HAP-1 (cell line): Measurements from ENCODE around the gene EML1.

Source experiments
- DNase-seq, 2 experiments: peaks; one replicate each; pipeline ENCODE4 v3.0.0-alpha.2; 2016 to 2020; ENCODE audit warnings: low spot score in 2 of 2
- H3K27me3 ChIP-seq: fragments of 250-450 bp; sonication (Bioruptor Pico); 2 replicates; pipeline ENCODE4 v1.5.1; 2020; ENCODE audit warnings: low read depth, mild to moderate bottlenecking, moderate library complexity
- H3K36me3 ChIP-seq: fragments of 250-450 bp; sonication (Bioruptor Pico); replicated peaks from 2 replicates; pipeline ENCODE4 v1.5.1; 2020; ENCODE audit warnings: mild to moderate bottlenecking
- H3K4me1 ChIP-seq: fragments of 250-450 bp; sonication (Bioruptor Pico); 2 replicates; pipeline ENCODE4 v1.5.1; 2020; ENCODE audit warnings: mild to moderate bottlenecking
- H3K4me3 ChIP-seq: fragments of 250-450 bp; sonication (Bioruptor Pico); 2 replicates; pipeline ENCODE4 v1.5.1; 2020; ENCODE audit warnings: mild to moderate bottlenecking, moderate library complexity
- H3K9me3 ChIP-seq: fragments of 250-450 bp; sonication (Bioruptor Pico); 2 replicates; pipeline ENCODE4 v1.5.1; 2020; ENCODE audit warnings: mild to moderate bottlenecking, moderate library complexity
- in situ Hi-C: fragments of 300-500 bp; cut with MboI; formaldehyde crosslinking; loops from 3 replicates; pipeline ENCODE4 v1.14.3; 2020; ENCODE audit warnings: low sequenced_read_pairs, inconsistent platforms, mixed read lengths

EML1 gene

DNA sequence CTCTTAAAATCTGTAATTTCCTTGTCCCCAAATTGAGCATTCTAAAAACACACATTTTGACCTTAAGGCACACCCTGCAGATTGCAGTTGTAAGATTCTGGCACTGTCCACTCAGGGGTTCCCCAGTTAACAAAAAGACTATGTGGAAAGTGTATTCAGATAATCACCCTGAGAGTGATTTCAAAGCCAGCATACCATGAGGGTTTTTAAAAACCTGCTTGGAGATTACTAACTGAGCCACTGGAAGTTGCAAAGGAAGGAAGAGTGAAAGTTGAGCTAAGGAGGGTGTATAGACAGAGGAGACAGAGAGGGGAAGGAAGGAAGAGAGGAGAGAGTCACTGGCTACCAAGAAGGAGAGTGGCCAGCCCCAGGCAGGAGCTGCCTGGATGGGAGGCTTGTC lies 82.6 kb downstream of the EML1 start:
- Histone ChIP-seq H3K36me3 (no peaks in the 10 kb centered on the region), H3K27me3 (no peaks in the 10 kb centered on the region), H3K4me3 (no peak overlapping the region), H3K4me1 (peaks cover 30% of the 10 kb centered on the region), H3K9me3 (no peaks in the 10 kb centered on the region)
- DNase-seq, result no peak
- in situ Hi-C loops, result no loop called here

DNA sequence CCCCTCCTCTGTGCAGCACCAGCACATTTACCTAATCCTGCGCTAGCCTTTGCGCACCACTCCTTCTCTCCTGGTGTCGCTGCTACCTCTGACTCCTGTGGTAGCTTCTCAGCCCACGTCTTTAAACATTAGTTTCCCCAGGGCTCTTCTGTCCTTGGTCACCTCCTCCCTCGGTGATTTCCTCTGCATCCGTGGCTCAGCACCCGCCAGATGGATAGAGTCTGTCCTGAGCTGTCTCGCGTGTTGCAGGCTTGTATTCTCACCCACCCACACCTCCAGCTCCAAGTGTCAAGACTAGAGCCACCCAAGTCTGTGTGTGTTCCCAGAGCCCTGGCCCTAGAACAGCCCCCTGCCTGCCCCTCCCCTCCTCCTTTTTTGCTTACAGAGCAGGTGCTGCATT lies 83.2 kb downstream of the EML1 start:
- H3K4me3 ChIP-seq, result no peak overlapping the region
- in situ Hi-C loops, result no loop called here
- no peaks in the 10 kb centered on the region for H3K9me3 ChIP-seq
- peaks cover 30% of the 10 kb centered on the region for H3K4me1 ChIP-seq
- no peaks in the 10 kb centered on the region for H3K27me3 ChIP-seq
- H3K36me3 ChIP-seq, result no peaks in the 10 kb centered on the region
- no peak for DNase-seq

DNA sequence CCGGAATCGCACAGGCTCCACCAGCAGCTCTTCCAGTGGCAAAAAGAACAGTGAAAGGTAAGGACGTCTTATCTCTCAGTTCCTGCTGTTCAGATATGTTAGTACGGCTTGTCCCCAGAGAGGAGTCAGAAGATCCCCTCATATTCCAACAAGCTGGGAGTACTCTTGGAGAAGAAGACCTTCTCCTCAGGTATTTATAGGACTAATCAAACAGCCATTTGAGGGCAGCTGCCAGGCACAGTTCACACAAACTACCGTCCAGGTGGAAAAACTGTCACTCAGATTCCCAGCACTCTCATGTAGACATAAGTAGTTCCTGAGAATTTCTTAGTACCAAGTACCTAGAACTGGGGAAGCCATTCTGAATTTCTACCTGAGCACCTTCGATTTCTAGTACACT lies 85.3 kb downstream of the EML1 start:
- Histone ChIP-seq H3K27me3 (no peaks in the 10 kb centered on the region), H3K9me3 (no peaks in the 10 kb centered on the region), H3K4me1 (peaks cover 17% of the 10 kb centered on the region), H3K4me3 (no peak overlapping the region), H3K36me3 (no peaks in the 10 kb centered on the region)
- in situ Hi-C loops, result no loop called here
- DNase-seq, result no peak

DNA sequence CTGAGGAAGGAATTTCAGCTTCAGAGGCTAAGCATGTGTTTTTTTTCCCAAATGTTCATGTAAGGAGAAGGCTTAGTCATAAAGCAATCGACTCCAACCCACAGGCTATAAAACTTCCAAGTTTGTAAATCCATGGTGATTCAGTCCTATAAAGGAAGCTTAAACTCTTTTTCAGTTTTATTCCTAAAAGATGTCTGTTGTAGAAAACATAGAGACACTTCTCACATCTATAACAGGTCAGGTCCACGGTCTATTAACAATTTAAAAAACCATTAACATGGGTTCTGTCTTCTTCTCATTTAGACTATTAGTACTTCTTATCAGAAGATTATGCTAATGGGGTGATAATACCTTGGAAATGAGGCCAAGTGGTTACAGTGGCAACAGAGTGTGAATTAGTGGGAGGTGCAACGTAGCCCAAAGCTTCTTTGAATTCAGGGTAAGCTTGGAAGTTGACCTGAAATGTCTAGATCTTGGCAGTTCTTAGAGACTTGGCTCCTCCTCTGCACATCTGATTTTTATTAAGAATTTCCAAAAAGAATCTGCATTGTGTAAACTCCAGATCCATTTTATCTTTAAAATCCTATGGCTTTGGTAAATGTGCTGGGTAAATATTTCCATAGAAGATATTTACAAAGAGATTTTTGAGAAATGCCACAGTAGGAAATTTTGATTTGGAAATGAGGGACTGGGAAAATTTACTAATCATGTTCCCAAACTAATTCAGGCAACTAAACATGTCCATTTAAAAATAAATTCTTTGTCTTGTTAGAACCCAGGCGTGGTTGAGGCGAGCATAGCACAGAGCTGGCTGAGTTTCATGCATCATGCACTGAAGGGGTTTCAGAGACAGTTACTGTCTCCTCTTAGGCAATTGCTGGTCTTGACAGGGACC lies 86.4 kb downstream of the EML1 start:
- Histone ChIP-seq H3K27me3 (no peaks in the 10 kb centered on the region), H3K36me3 (no peaks in the 10 kb centered on the region), H3K9me3 (no peaks in the 10 kb centered on the region), H3K4me3 (no peak overlapping the region), H3K4me1 (peaks cover 16% of the 10 kb centered on the region)
- in situ Hi-C loops, result loop anchor here (5.0 to 10.0 kb wide), 2 partner anchors 137 to 355 kb away; no protein-coding TSS in a partner anchor
- DNase-seq, result no peak

DNA sequence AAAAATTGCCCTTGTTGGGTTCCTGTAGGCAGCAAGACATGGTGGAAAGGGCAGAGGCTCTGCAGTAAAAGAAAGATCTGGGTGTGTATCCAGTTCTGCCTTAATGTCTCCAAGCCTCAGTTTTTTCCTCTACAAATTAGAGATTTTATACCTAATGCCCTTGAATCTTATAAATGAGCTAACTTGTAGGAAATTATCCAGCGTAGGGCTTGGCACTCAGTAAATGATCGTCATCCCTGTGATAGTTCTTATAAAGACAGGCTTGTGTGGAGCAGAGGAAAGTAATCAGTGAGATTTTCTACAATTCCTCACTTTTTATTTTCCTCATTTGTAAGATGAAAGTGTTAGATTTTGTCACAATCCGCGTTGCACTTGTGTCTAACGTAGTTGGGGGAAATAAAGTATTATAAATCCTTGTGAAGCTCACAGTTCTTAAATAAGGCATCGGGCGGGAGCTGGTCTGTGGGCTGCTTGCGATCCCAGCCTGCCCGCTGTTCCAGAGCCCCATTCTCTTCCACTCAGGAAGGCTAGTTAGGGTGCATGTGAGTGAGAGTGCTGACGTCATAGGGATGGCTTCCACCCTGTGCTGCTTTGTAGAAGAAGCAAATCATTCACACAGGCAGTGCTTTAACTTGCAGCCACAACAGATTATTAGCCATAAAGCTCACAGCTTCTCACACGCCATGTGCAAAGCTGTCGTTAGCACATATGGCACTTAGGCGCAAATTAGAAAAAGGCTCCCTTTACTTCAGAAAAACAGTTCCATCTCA lies 87.6 kb downstream of the EML1 start:
- no peak overlapping the region for H3K4me3 ChIP-seq
- no peaks in the 10 kb centered on the region for H3K9me3 ChIP-seq
- DNase-seq, result no peak
- H3K36me3 ChIP-seq, result no peaks in the 10 kb centered on the region
- peaks cover 14% of the 10 kb centered on the region for H3K4me1 ChIP-seq
- no peaks in the 10 kb centered on the region for H3K27me3 ChIP-seq
- in situ Hi-C loops, result loop anchor here (5.0 to 10.0 kb wide), 2 partner anchors 139 to 356 kb away; no protein-coding TSS in a partner anchor

GRCh38 chr14:99883866-99884650 lies 90.8 kb downstream of the EML1 start:
- Histone ChIP-seq H3K4me3 (no peak overlapping the region), H3K27me3 (no peaks in the 10 kb centered on the region), H3K9me3 (no peaks in the 10 kb centered on the region), H3K4me1 (peaks cover 14% of the 10 kb centered on the region), H3K36me3 (no peaks in the 10 kb centered on the region)
- in situ Hi-C loops, result loop anchor here (5.0 to 10.0 kb wide), 2 partner anchors 142 to 359 kb away; no protein-coding TSS in a partner anchor
- DNase-seq, result peak; percentile 54 to 62

DNA sequence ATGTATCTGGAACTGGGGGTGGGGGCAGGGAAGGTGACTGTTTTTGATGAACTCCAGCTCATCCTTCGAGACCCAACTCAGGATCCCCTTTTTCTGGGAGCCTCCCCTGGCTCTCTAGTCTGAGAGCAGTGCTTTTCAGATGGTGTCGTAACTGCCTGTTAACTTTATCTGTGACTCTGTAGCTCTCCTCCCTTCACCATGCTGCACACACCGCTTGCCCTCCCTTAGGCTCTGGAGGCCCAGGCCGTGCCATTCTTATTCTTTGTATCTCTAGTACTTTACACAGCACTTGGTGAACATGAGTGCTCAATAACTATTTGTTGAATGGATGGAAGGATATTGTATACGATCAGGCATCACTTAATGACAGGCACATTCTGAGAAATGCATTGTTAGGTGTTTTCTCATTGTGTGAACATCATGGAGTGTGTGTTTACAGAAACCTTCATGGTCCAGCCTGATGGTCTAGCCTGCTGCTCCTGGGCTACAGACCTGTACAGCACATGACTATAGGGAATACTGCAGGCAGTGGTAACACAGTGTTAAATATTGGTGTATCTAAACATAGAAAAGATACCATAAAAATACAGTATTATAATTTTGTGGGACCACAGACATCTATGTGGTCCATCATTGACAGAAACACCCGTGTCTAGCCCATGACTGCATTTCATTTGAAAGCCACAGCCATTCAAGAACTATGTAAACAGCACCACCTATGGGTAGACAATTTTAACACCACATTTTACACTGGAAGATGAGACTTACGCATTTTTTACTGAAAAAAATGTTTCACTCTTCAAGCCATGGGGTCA lies 91.8 kb downstream of the EML1 start:
- H3K4me1 ChIP-seq, result peaks cover 11% of the 10 kb centered on the region
- DNase-seq, result peak; percentile 41 to 44
- in situ Hi-C loops, result loop anchor here (5.0 to 10.0 kb wide), 2 partner anchors 143 to 360 kb away; no protein-coding TSS in a partner anchor
- H3K9me3 ChIP-seq, result no peaks in the 10 kb centered on the region
- H3K36me3 ChIP-seq, result no peaks in the 10 kb centered on the region
- H3K27me3 ChIP-seq, result no peaks in the 10 kb centered on the region
- no peak overlapping the region for H3K4me3 ChIP-seq

DNA sequence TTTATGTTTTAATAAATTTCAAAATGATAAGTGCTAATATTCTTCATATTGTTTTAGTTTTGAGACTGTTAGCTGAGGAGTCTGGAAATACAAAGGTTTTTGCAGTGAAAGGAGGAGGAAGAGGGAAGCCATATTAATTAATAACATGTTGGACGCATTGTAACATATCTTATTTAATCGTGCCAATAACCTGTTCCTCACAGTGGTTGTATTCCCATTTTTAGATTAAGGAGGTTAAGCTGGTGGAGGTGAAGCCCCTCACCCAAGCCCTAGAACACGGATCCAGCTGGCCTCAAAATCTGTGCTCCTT lies 92.4 kb downstream of the EML1 start:
- Histone ChIP-seq H3K36me3 (no peaks in the 10 kb centered on the region), H3K4me3 (no peak overlapping the region), H3K27me3 (no peaks in the 10 kb centered on the region), H3K9me3 (no peaks in the 10 kb centered on the region), H3K4me1 (peaks cover 11% of the 10 kb centered on the region)
- in situ Hi-C loops, result loop anchor here (10.0 kb wide), 1 partner anchor 361 kb away; no protein-coding TSS in a partner anchor
- no peak for DNase-seq

GRCh38 chr14:99887407-99887806 lies 94.2 kb downstream of the EML1 start:
- H3K36me3 ChIP-seq, result no peaks in the 10 kb centered on the region
- H3K4me1 ChIP-seq, result peaks cover 11% of the 10 kb centered on the region
- H3K9me3 ChIP-seq, result no peaks in the 10 kb centered on the region
- no peak overlapping the region for H3K4me3 ChIP-seq
- DNase-seq, result no peak
- no peaks in the 10 kb centered on the region for H3K27me3 ChIP-seq
- in situ Hi-C loops, result loop anchor here (10.0 kb wide), 1 partner anchor 363 kb away; no protein-coding TSS in a partner anchor

DNA sequence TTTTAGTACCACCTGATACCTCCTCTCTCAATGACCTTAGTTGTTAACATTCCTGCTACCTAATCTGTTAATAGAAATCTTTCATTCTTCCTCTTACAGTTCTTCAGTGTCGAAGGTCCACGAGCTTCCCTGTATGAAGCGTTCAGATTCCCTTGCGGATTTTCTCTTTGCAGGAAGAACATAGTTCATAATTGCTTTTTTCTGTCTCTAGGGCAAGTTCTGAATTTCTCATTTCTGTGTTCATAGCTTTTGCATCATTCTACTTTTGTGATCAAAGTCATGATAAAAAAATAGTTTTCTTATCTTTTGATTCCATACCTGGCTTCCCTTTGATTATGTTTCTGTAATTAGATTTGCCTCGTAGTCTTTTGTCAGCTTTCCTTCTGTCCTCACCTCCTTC lies 94.9 kb downstream of the EML1 start:
- Histone ChIP-seq H3K9me3 (no peaks in the 10 kb centered on the region), H3K4me1 (peaks cover 11% of the 10 kb centered on the region), H3K27me3 (no peaks in the 10 kb centered on the region), H3K4me3 (no peak overlapping the region), H3K36me3 (no peaks in the 10 kb centered on the region)
- in situ Hi-C loops, result loop anchor here (10.0 kb wide), 1 partner anchor 363 kb away; no protein-coding TSS in a partner anchor
- DNase-seq, result no peak

GRCh38 chr14:99889268-99889667 lies 96.1 kb downstream of the EML1 start:
- Histone ChIP-seq H3K36me3 (no peaks in the 10 kb centered on the region), H3K4me3 (no peak overlapping the region), H3K27me3 (no peaks in the 10 kb centered on the region), H3K4me1 (peaks cover 3% of the 10 kb centered on the region; the same call in 1 of the 2 replicates), H3K9me3 (no peaks in the 10 kb centered on the region)
- in situ Hi-C loops, result loop anchor here (10.0 kb wide), 1 partner anchor 364 kb away; no protein-coding TSS in a partner anchor
- DNase-seq, result no peak

- Histone ChIP-seq H3K4me3 (no peak overlapping the region), H3K9me3 (no peaks in the 10 kb centered on the region), H3K4me1 (no peaks in the 10 kb centered on the region), H3K36me3 (no peaks in the 10 kb centered on the region), H3K27me3 (no peaks in the 10 kb centered on the region)
- in situ Hi-C loops, result no loop called here
- no peak for DNase-seq
These were observed 98.1 kb downstream of the EML1 start for GRCh38 chr14:99891266-99891665.

DNA sequence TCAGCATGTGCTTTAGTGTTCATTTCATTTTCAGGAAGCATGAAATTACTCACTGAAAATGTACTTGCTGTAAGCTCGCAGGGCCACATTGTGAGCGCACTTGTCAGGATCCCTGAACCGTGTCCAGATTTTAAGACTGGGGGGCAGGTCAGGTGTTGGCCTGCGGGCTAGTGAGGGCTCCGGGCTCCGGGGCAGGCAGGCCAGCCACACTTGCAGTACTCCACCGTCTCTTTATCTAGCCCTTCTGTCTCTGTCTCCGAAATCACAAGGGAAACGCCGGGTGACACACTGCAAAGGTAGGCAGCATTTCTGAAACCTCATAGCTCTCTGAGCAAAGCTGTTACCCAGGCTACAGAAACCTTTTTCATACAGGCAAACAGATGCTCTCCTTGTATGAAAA lies 98.7 kb downstream of the EML1 start:
- Histone ChIP-seq H3K4me3 (no peak overlapping the region), H3K4me1 (no peaks in the 10 kb centered on the region), H3K36me3 (no peaks in the 10 kb centered on the region), H3K9me3 (no peaks in the 10 kb centered on the region), H3K27me3 (no peaks in the 10 kb centered on the region)
- DNase-seq, result no peak
- in situ Hi-C loops, result no loop called here
